HFF-Myc (cell line): Measurements from ENCODE around the gene SLC25A33.

Source experiments
- DNase-seq: peaks from one replicate; pipeline ENCODE4 v3.0.0-alpha.2; 2011; ENCODE audit warnings: low read depth; ENCODE audit errors: extremely low read depth
- H3K4me3 ChIP-seq: replicated peaks from 2 replicates; pipeline ENCODE4 v1.5.1; 2011; ENCODE audit warnings: low read depth, mild to moderate bottlenecking, control low read depth, low read length
- CTCF ChIP-seq: IDR thresholded peaks from 2 replicates; pipeline ENCODE4 v1.5.1; 2012; ENCODE audit warnings: mild to moderate bottlenecking, low read depth, low read length, control low read depth; ENCODE audit errors: missing control alignments

The SLC25A33 gene

DNA sequence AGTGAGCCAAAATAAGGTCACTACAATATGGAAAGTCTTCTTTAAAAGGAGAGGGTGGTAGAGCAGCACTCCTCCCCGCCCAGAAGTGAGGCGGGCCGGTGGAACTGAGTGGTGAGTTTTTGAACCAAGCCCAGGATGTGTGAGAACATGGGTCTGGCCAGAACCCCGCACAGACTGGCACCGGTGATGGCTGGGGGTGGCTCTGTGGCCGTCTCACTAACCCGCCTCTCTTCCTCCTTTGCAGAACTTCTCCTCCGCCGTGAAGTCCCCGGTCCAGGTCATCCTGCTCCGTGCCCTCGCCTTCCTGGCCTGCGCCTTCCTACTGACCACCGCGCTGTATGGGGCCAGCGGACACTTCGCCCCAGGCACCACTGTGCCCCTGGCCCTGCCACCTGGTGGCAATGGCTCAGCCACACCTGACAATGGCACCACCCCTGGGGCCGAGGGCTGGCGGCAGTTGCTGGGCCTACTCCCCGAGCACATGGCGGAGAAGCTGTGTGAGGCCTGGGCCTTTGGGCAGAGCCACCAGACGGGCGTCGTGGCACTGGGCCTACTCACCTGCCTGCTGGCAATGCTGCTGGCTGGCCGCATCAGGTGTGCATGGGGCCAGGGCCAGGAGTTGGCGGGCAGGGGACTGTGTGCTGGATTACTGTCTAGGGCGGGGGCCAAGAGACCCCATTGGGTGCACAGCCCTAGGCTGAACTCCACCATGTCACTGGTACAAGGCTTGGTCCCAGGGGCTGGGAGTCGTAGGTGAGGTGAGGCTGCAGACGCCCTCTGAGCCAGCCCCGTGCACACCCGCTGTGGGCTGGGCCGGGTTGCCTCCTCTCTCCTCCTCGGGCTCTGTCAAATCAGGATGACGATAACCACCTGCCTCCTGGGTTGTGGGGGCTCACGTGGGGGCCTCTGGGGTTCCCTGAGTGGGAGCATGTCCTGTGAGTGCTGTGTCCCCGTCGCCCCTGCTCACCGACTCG, 61.9 kb downstream of the SLC25A33 start:
- H3K4me3 ChIP-seq: no peak overlapping the region
- DNase-seq: no peak
- no peak for TF ChIP-seq CTCF

DNA sequence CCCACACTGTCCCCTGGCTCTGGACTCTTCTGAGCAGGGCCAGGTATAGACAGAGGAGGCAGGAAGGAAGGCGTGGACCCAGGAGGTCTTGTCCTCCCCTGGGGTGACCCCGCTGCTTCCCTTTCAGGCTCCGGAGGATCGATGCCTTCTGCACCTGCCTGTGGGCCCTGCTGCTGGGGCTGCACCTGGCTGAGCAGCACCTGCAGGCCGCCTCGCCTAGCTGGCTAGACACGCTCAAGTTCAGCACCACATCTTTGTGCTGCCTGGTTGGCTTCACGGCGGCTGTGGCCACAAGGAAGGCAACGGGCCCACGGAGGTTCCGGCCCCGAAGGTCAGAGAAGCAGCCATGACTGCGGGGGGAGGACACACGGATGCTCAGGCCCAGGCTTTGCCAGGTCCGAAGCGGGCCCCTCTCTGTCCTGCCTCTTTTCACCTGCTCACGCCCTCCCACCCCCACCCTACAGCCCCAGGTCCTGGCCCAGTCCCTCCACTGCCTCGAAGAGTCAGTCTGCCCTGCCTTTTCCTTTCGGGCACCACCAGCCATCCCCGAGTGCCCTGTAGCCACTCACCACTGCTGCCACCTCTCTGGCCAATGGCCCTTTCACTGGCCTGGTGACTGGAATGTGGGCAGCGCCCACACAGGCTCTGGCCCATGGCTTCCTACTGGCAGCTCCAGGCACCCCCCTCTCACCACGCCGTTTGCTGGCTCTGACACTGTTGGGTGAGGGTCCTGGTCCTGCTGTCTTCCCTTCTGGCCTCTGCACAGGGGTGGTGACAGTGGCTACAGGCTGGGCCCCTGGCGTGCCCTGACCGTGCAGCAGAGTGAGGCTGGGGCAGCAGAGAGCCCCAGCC, 62.9 kb downstream of the SLC25A33 start:
- DNase-seq: no peak

GRCh38 chr1:9602794-9603167, 63.5 kb downstream of the SLC25A33 start:
- no peak for DNase-seq
- no peak overlapping the region for H3K4me3 ChIP-seq
- no peak for TF ChIP-seq CTCF

More for the DNA sequence above, 62.9 kb downstream of the SLC25A33 start:
- no peak for TF ChIP-seq CTCF
- no peak overlapping the region for H3K4me3 ChIP-seq

GRCh38 chr1:9603307-9603706, 64.0 kb downstream of the SLC25A33 start:
- H3K4me3 ChIP-seq: no peak overlapping the region
- no peak for TF ChIP-seq CTCF
- no peak for DNase-seq

- DNase-seq: no peak
- no peak overlapping the region for H3K4me3 ChIP-seq
- no peak for TF ChIP-seq CTCF
Observed at GRCh38 chr1:9603766-9604753, 64.8 kb downstream of the SLC25A33 start.

DNA sequence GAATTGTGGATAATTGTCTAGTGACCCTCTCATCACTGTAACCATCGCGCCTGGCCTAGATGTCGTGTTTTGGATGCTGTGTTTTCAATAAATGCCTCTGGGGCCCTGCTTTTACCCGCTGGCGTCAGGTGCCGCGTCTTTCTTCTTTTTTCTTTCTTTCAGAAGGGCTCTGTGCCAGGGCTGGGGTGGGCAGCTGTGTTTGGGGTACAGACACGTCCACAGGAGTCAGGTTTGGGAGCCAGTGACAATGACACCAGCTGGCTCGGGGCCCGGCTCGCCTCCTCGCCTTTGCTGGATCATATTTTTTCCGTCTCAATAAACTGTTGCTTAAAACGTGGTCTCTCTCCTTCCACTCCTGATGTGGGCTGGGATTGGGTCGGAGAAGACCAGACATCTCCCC, 65.6 kb downstream of the SLC25A33 start:
- no peak for TF ChIP-seq CTCF
- DNase-seq: no peak
- no peak overlapping the region for H3K4me3 ChIP-seq
